Activated T-cell treated with anti-CD3 and anti-CD28 coated beads, Interleukin-2, amount 50 U/mL, for 72 hours (primary cell): ENCODE measurements around the gene ZFP1. TPM values are rescaled to one million over a fixed set of nuclear protein-coding genes. Genes with fewer than 3 reads are reported as not detected.
A peak's percentile ranks its signal among the peaks of the same experiment; 100 is the strongest.

ENCODE experiments used
- ATAC-seq, 2 donors: fragments of 150-1000 bp; cut with Tn5 transposase; replicated peaks in 1 of 2; 2 replicates each; pipeline ENCODE4 v1.10.0; 2021; ENCODE audit warnings: moderate library complexity in 2 of 2, mild to moderate bottlenecking in 1 of 2
- DNase-seq, 2 donors: peaks; one replicate each; pipeline ENCODE4 v3.0.0; 2021 to 2022; ENCODE audit warnings: mixed read lengths in 1 of 2
- H3K27ac Mint-ChIP-seq: one replicate; pipeline ENCODE4 v1.8.0; 2022; ENCODE audit warnings: mild to moderate bottlenecking, moderate library complexity, mixed read lengths
- H3K27me3 Mint-ChIP-seq: one replicate; pipeline ENCODE4 v1.8.0; 2022; ENCODE audit warnings: low read depth, mixed read lengths
- H3K36me3 Mint-ChIP-seq, 2 donors: one replicate each; pipeline ENCODE4 v1.8.0; 2022; ENCODE audit warnings: mixed read lengths in 2 of 2, mild to moderate bottlenecking in 1 of 2; ENCODE audit not compliant: insufficient read depth in 2 of 2
- H3K4me1 Mint-ChIP-seq: one replicate; pipeline ENCODE4 v1.8.0; 2022; ENCODE audit warnings: low read depth, mixed read lengths
- H3K4me3 Mint-ChIP-seq, 2 donors: one replicate each; pipeline ENCODE4 v1.8.0; 2022; ENCODE audit warnings: mild to moderate bottlenecking in 2 of 2, mixed read lengths in 2 of 2, moderate library complexity in 2 of 2
- H3K9me3 Mint-ChIP-seq, 2 donors: one replicate each; pipeline ENCODE4 v1.8.0; 2022; ENCODE audit warnings: mixed read lengths in 2 of 2
- total RNA-seq, 2 donors: library from RNA; stranded (reverse); gene quantifications; one replicate each; pipeline ENCODE4 v1.2.3, GENCODE V29; 2022

Gene ZFP1
- total RNA-seq, 2 donors from 2014 or later: 20.8 to 20.9 TPM

GRCh38 chr16:75108792-75109731 is 39.3 kb upstream of the ZFP1 start:
- Mint-ChIP-seq H3K27me3 (peaks cover 10% of the 10 kb centered on the region), H3K36me3 (peaks cover 5 to 12% of the 10 kb centered on the region in 2 donors), H3K4me1 (peaks cover 73% of the 10 kb centered on the region), H3K4me3 (peak overlapping the region; percentile 80 to 82), H3K9me3 (no peaks in the 10 kb centered on the region), H3K27ac (peak overlapping the region; percentile 31)
- peak; percentile 76 to 77 for ATAC-seq
- peak; percentile 85 to 86 for DNase-seq

- Mint-ChIP-seq H3K36me3 (peaks cover 1 to 6% of the 10 kb centered on the region in 2 donors), H3K27ac (peak overlapping the region; percentile 31), H3K4me1 (peaks cover 73% of the 10 kb centered on the region), H3K27me3 (peaks cover 10% of the 10 kb centered on the region), H3K9me3 (no peaks in the 10 kb centered on the region), H3K4me3 (peak overlapping the region; percentile 80 to 82)
- peak in 1 of 2 donors; percentile 35 for DNase-seq
- no peak for ATAC-seq
Observed at GRCh38 chr16:75109732-75110243, 38.5 kb upstream of the ZFP1 start.

GRCh38 chr16:75110637-75111513 is 37.4 kb upstream of the ZFP1 start:
- peaks cover 1 to 5% of the 10 kb centered on the region in 2 donors for H3K36me3 Mint-ChIP-seq
- H3K4me3 Mint-ChIP-seq: peak overlapping the region; percentile 80 to 82
- peaks cover 62% of the 10 kb centered on the region for H3K4me1 Mint-ChIP-seq
- peak overlapping the region; percentile 81 for H3K27ac Mint-ChIP-seq
- H3K9me3 Mint-ChIP-seq: no peaks in the 10 kb centered on the region
- DNase-seq (peak; percentile 87 to 90), ATAC-seq (peak; percentile 69 to 72)
- H3K27me3 Mint-ChIP-seq: peaks cover 10% of the 10 kb centered on the region

- ATAC-seq (peak; percentile 3 to 13), DNase-seq (no peak)
- H3K4me3 Mint-ChIP-seq: peak overlapping the region; percentile 80 to 82
- H3K4me1 Mint-ChIP-seq: peaks cover 56% of the 10 kb centered on the region
- H3K27ac Mint-ChIP-seq: peak overlapping the region; percentile 81
- peaks cover 10% of the 10 kb centered on the region for H3K27me3 Mint-ChIP-seq
- peaks cover 1 to 3% of the 10 kb centered on the region in 2 donors for H3K36me3 Mint-ChIP-seq
- H3K9me3 Mint-ChIP-seq: no peaks in the 10 kb centered on the region
Observed at GRCh38 chr16:75111514-75111940, 36.8 kb upstream of the ZFP1 start.

GRCh38 chr16:75111961-75112733 is 36.2 kb upstream of the ZFP1 start:
- ATAC-seq (no peak), DNase-seq (no peak)
- peak overlapping the region; percentile 81 for H3K27ac Mint-ChIP-seq
- peak overlapping the region; percentile 80 to 82 for H3K4me3 Mint-ChIP-seq
- peaks cover 53% of the 10 kb centered on the region for H3K4me1 Mint-ChIP-seq
- peaks cover 10% of the 10 kb centered on the region for H3K27me3 Mint-ChIP-seq
- H3K36me3 Mint-ChIP-seq: peaks cover 1 to 3% of the 10 kb centered on the region in 2 donors
- no peaks in the 10 kb centered on the region for H3K9me3 Mint-ChIP-seq

- DNase-seq (no peak), ATAC-seq (no peak)
- Mint-ChIP-seq H3K27ac (no peak overlapping the region), H3K36me3 (peaks cover 1 to 3% of the 10 kb centered on the region in 2 donors), H3K4me3 (peak overlapping the region in 1 of 2 donors; percentile 80), H3K4me1 (peaks cover 46% of the 10 kb centered on the region), H3K27me3 (peaks cover 10% of the 10 kb centered on the region), H3K9me3 (no peaks in the 10 kb centered on the region)
Observed at GRCh38 chr16:75112734-75113491, 35.4 kb upstream of the ZFP1 start.

GRCh38 chr16:75113541-75114121 is 34.7 kb upstream of the ZFP1 start:
- H3K36me3 Mint-ChIP-seq: peaks cover 0 to 1% of the 10 kb centered on the region in 2 donors
- ATAC-seq (no peak), DNase-seq (no peak)
- H3K27me3 Mint-ChIP-seq: peaks cover 10% of the 10 kb centered on the region
- no peak overlapping the region for H3K27ac Mint-ChIP-seq
- H3K9me3 Mint-ChIP-seq: no peaks in the 10 kb centered on the region
- H3K4me1 Mint-ChIP-seq: peaks cover 38% of the 10 kb centered on the region
- H3K4me3 Mint-ChIP-seq: no peak overlapping the region

GRCh38 chr16:75114179-75114945 is 34.0 kb upstream of the ZFP1 start:
- ATAC-seq: no peak

GRCh38 chr16:75114946-75115825 is 33.1 kb upstream of the ZFP1 start:
- Mint-ChIP-seq H3K27ac (no peak overlapping the region), H3K4me1 (peaks cover 23% of the 10 kb centered on the region), H3K9me3 (no peaks in the 10 kb centered on the region), H3K36me3 (no peaks in the 10 kb centered on the region), H3K4me3 (no peak overlapping the region), H3K27me3 (peaks cover 10% of the 10 kb centered on the region)
- no peak for DNase-seq
- ATAC-seq: no peak

More at GRCh38 chr16:75114179-75114945, 34.0 kb upstream of the ZFP1 start:
- peaks cover 10% of the 10 kb centered on the region for H3K27me3 Mint-ChIP-seq
- DNase-seq: no peak
- H3K9me3 Mint-ChIP-seq: no peaks in the 10 kb centered on the region
- no peak overlapping the region for H3K4me3 Mint-ChIP-seq
- peaks cover 31% of the 10 kb centered on the region for H3K4me1 Mint-ChIP-seq
- no peaks in the 10 kb centered on the region for H3K36me3 Mint-ChIP-seq
- H3K27ac Mint-ChIP-seq: no peak overlapping the region
